WI38 (cell line): Measurements from ENCODE around the gene RAMP1.

ENCODE experiments used
- H3K4me3 ChIP-seq: 2 replicates; pipeline ENCODE4 v1.5.1; 2011; ENCODE audit warnings: low read depth, mild to moderate bottlenecking, control low read depth, low read length
- CTCF ChIP-seq: IDR thresholded peaks from 2 replicates; pipeline ENCODE4 v1.5.1; 2012; ENCODE audit warnings: low read depth, mild to moderate bottlenecking, control low read depth, low read length

Gene RAMP1

GRCh38 chr2:237932731-237933131 lies 73.3 kb downstream of the RAMP1 start:
- TF ChIP-seq CTCF, result no peak
- H3K4me3 ChIP-seq, result no peak overlapping the region

- TF ChIP-seq CTCF, result no peak
- H3K4me3 ChIP-seq, result no peak overlapping the region
Observed at GRCh38 chr2:237934186-237934585, 74.8 kb downstream of the RAMP1 start.

- no peak for TF ChIP-seq CTCF
- H3K4me3 ChIP-seq, result no peak overlapping the region
Observed at GRCh38 chr2:237935740-237936452, 76.5 kb downstream of the RAMP1 start.

GRCh38 chr2:237939251-237939650 lies 79.8 kb downstream of the RAMP1 start:
- no peak for TF ChIP-seq CTCF
- no peak overlapping the region for H3K4me3 ChIP-seq

- no peak for TF ChIP-seq CTCF
- H3K4me3 ChIP-seq, result no peak overlapping the region
Observed at GRCh38 chr2:237940828-237941227, 81.4 kb downstream of the RAMP1 start.

- H3K4me3 ChIP-seq, result no peak overlapping the region
Observed at GRCh38 chr2:237941239-237941638, 81.8 kb downstream of the RAMP1 start.

GRCh38 chr2:237942513-237942899 lies 83.1 kb downstream of the RAMP1 start:
- H3K4me3 ChIP-seq, result no peak overlapping the region
- TF ChIP-seq CTCF, result no peak

More at GRCh38 chr2:237941239-237941638, 81.8 kb downstream of the RAMP1 start:
- TF ChIP-seq CTCF, result no peak
